NT2/D1 (cell line): ENCODE results near the gene CBR3.

ENCODE experiments used
- DNase-seq: peaks from one replicate; pipeline ENCODE4 v3.0.0-alpha.2; 2011; ENCODE audit warnings: low read depth, low spot score
- H3K27me3 ChIP-seq: 2 replicates; pipeline ENCODE4 v1.6.0; 2011; ENCODE audit warnings: mild to moderate bottlenecking; ENCODE audit not compliant: insufficient read length, insufficient read depth
- H3K36me3 ChIP-seq: 2 replicates; pipeline ENCODE4 v1.6.1; 2011; ENCODE audit warnings: mild to moderate bottlenecking, low read length, mixed read lengths; ENCODE audit not compliant: insufficient read depth, insufficient read length
- H3K4me1 ChIP-seq: 2 replicates; pipeline ENCODE4 v1.5.1; 2011; ENCODE audit not compliant: insufficient read depth, insufficient read length
- H3K4me3 ChIP-seq: 2 replicates; pipeline ENCODE4 v1.5.1; 2011; ENCODE audit warnings: low read depth; ENCODE audit not compliant: insufficient read length
- H3K9ac ChIP-seq: 2 replicates; pipeline ENCODE4 v1.6.0; 2011; ENCODE audit warnings: low read depth; ENCODE audit not compliant: insufficient read length
- H3K9me3 ChIP-seq: 2 replicates; pipeline ENCODE4 v1.5.1; 2011; ENCODE audit warnings: mild to moderate bottlenecking, low read length; ENCODE audit not compliant: insufficient read depth
- SUZ12 ChIP-seq: IDR thresholded peaks from 2 replicates; pipeline ENCODE4 v1.6.1; 2011; ENCODE audit not compliant: insufficient read length, insufficient read depth; ENCODE audit errors: extremely low read depth
- YY1 ChIP-seq: IDR thresholded peaks from 2 replicates; pipeline ENCODE4 v1.6.1; 2011; ENCODE audit not compliant: insufficient read length, insufficient read depth
- ZNF274 ChIP-seq: IDR thresholded peaks from 2 replicates; pipeline ENCODE4 v1.6.1; 2011; ENCODE audit warnings: mild to moderate bottlenecking, low read depth, low read length

The CBR3 gene

DNA sequence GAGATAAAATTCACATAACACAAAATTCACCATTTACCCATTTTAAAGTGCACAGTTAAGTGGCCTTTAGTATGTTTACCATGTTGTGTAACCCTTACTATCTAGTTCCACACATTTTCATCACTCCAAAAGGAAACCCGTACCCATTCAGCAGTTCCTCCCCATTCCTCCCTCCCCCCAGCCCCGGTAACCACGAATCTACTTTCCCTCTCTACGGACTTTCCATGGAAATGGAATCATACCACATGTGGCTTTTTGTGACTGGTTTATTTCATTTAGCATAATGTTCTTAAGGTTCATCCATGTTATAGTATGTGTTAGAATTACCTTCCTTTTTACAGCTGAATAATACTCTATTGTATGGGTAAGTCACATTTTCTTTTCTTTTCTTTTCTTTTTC, 32.7 kb downstream of the CBR3 start:
- H3K9me3 ChIP-seq, result no peaks in the 10 kb centered on the region
- H3K4me1 ChIP-seq, result peaks cover 6% of the 10 kb centered on the region
- H3K4me3 ChIP-seq, result no peak overlapping the region
- no peak overlapping the region for H3K9ac ChIP-seq
- H3K36me3 ChIP-seq, result peaks cover 12% of the 10 kb centered on the region
- no peak for TF ChIP-seq SUZ12
- no peak for TF ChIP-seq ZNF274
- TF ChIP-seq YY1, result no peak
- DNase-seq, result no peak
- H3K27me3 ChIP-seq, result no peaks in the 10 kb centered on the region

DNA sequence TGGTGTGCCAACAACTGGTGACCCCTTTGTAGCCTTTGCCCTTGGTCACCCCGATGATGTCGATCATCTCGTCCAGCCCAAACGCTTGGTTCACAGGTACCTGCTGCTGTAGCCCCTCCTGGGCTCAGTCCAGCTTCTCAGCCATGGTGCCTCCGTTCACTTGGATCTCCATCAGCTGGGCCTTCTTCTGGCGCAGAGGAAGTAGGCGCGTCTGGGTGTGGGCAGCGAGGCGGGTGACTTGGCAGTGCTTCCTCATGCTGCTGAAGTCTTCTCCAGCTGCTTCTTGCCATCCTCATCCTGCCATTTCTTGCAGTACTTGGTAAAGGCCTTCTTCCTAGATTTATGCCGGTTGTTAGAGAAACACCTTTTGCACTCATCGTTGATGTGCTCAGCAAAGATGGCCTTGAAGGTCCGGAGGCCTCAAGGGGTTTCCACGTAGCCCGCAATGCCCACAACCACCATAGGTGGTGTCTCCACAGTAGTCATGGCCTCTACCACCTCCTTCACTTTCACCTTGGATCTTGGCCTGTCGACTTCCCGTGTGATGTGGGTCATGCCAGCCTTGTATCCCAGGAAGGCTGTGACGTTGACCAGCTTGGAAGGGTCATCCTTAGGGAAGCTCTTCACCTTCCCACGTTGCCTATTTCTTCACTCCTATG, 34.7 kb downstream of the CBR3 start:
- DNase-seq, result no peak
- TF ChIP-seq ZNF274, result no peak
- no peak for TF ChIP-seq YY1
- TF ChIP-seq SUZ12, result no peak
- Histone ChIP-seq H3K9ac (no peak overlapping the region), H3K4me3 (no peak overlapping the region), H3K36me3 (peaks cover 12% of the 10 kb centered on the region), H3K9me3 (no peaks in the 10 kb centered on the region), H3K27me3 (no peaks in the 10 kb centered on the region), H3K4me1 (peaks cover 6% of the 10 kb centered on the region)

DNA sequence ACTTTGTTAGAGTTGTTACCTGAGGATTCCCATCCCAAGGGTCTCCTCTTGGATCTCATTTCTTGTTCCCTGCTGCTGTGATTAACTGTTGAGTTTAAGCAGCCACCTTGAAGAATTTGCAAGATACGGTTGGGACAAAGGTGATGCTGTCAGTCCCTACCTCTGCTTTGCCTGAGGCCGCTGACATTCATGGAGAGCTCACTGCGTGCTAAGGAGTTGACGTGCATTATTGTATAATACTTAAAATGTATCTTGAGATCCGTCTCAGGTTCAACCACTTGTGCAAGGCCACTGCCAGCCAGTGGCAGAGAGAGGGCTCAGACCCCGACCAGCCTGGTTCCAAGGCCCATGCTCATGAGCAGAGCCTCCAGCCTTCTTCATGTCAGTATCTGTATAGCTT, 35.9 kb downstream of the CBR3 start:
- no peak for DNase-seq
- no peak for TF ChIP-seq ZNF274
- TF ChIP-seq SUZ12, result no peak
- no peak for TF ChIP-seq YY1

DNA sequence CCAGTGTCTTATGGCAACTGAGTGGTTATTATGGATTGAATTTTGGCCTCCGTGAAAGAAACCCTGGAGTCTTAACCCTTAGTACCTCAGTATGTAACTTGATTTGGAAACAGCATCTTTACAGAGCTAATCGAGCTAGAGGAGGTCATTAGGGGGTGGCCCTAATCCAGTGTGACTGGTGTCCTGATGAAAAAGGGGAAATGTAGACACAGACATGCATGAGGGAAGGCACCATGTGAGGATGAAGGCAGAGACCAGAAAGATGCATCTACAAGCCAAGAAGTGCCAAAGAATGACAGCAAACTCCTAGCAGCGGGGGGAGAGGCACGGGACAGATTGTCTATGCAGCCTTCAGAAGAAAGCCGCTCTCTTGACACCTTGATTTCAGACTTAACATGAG, 36.5 kb downstream of the CBR3 start:
- Histone ChIP-seq H3K36me3 (peaks cover 12% of the 10 kb centered on the region), H3K4me1 (peaks cover 6% of the 10 kb centered on the region), H3K9ac (no peak overlapping the region), H3K9me3 (no peaks in the 10 kb centered on the region), H3K4me3 (no peak overlapping the region), H3K27me3 (no peaks in the 10 kb centered on the region)
- no peak for DNase-seq
- TF ChIP-seq SUZ12 (no peak), YY1 (no peak), ZNF274 (no peak)

More for the DNA sequence above, 35.9 kb downstream of the CBR3 start:
- H3K9me3 ChIP-seq, result no peaks in the 10 kb centered on the region
- H3K4me1 ChIP-seq, result peaks cover 6% of the 10 kb centered on the region
- no peak overlapping the region for H3K4me3 ChIP-seq
- H3K36me3 ChIP-seq, result peaks cover 12% of the 10 kb centered on the region
- H3K9ac ChIP-seq, result no peak overlapping the region
- no peaks in the 10 kb centered on the region for H3K27me3 ChIP-seq

DNA sequence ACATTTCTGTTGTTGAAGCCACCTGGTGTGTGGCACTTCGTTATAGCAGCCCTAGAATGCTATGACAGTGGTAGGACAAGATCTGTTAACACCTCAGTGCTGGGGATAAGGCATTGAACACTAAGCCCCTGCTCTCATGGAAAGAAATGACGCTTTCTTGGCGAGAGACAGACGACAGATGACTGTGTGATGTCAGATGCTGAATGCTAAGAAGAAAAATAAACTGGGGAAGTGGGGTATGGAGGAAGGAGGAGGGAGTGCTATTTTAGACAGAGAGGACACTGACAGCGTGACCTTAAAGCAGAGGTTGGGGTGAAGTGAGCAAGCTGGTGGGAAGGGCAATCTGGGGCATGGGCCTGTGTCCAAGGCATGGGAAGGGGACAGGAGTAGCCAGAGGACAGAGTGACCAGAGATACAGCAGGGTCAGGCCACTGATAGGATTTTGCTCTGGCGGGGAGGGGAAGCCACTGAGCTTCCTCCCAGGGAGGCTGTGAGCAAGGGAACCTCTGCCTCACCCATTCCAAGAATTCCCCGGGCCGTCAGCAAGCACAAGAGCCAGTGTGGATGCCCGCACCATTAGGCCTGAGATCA, 37.0 kb downstream of the CBR3 start:
- Histone ChIP-seq H3K27me3 (no peaks in the 10 kb centered on the region), H3K9ac (no peak overlapping the region), H3K9me3 (no peaks in the 10 kb centered on the region), H3K4me1 (peaks cover 3% of the 10 kb centered on the region), H3K36me3 (peaks cover 12% of the 10 kb centered on the region), H3K4me3 (no peak overlapping the region)
- DNase-seq, result no peak
- TF ChIP-seq YY1, result no peak
- TF ChIP-seq ZNF274, result no peak
- no peak for TF ChIP-seq SUZ12

DNA sequence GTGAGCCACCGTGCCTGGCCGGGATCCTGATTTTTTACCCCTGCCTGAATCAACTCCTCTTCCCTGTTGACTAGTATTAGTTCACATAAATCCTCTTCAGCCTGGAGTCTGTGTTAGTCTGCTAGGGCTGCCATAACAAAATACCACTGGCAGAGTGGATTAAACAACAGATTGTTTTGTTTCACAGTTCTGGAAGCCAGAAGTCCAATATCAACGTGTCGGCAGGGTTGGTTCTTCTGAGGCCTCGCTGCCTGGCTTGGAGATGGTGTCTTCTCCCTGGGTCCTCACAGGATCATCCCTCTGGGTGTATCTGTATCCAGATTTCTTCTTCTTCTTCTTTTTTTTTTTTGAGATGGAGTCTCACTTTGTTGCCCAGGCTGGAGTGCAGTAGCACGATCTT, 39.9 kb downstream of the CBR3 start:
- no peak for DNase-seq
- Histone ChIP-seq H3K9me3 (no peaks in the 10 kb centered on the region), H3K27me3 (no peaks in the 10 kb centered on the region), H3K4me1 (no peaks in the 10 kb centered on the region), H3K4me3 (no peak overlapping the region), H3K36me3 (peaks cover 3% of the 10 kb centered on the region), H3K9ac (no peak overlapping the region)
- TF ChIP-seq YY1, result no peak
- no peak for TF ChIP-seq ZNF274
- no peak for TF ChIP-seq SUZ12

DNA sequence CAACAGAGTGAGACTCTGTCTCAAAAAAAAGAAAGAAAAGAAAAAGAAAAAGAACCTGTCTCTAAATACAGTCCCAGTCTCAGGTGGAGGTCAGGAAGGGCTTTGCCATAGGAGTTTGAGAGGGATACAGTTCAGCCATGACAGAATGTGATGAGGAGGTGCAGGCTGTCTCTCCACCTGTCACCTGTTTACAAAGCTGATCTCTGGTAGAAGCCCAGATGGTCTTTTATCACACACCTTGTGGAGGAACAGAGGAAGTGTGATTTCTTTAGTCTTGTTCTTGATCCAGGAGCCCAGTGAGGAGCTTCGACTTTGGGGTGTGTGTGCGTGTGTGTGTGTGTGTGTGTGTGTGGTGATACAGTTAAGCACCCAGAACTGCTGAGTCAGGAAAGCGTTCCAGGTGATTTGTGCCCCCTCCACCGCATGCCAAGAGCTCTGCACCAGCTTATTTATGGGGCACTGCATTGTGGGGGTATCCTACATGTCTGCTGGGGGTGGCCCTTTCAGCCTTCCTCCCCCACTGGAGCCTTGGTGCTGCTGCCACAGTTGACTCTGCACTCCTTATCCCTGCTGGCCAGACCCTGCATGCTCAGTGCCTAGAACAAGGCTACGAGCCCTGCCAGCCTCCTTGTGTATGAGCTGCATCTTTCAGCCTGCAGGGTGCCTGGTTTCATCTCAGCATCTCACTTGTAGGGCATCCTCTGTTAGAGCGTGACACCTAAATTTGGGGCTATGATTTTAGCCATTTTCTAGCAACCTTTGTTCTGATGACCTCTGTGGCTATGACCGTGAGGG, 41.1 kb downstream of the CBR3 start:
- no peak for TF ChIP-seq YY1
- no peak for DNase-seq
- H3K9me3 ChIP-seq, result no peaks in the 10 kb centered on the region; the same call in 1 of the 2 replicates
- H3K9ac ChIP-seq, result no peak overlapping the region
- H3K4me1 ChIP-seq, result no peaks in the 10 kb centered on the region
- no peak overlapping the region for H3K4me3 ChIP-seq
- H3K36me3 ChIP-seq, result no peaks in the 10 kb centered on the region
- H3K27me3 ChIP-seq, result no peaks in the 10 kb centered on the region
